Esophagus squamous epithelium (tissue), 4 donors: ENCODE measurements around the gene DSCAML1.

Experiments used
- CTCF ChIP-seq, 6 experiments: fragments of 450-650 bp in 4 of 6; fragments of 200-600 bp in 2 of 6; sonication (generic) in 2 of 6; IDR thresholded peaks; one replicate each; pipeline ENCODE4 v1.5.1; 2016 to 2019; ENCODE audit warnings: antibody characterized with exemption in 6 of 6, mild to moderate bottlenecking in 4 of 6, moderate library complexity in 4 of 6
- POLR2A ChIP-seq, 4 donors: fragments of 450-650 bp; IDR thresholded peaks; one replicate each; pipeline ENCODE4 v1.6.1; 2017; ENCODE audit warnings: antibody characterized with exemption in 4 of 4, mild to moderate bottlenecking in 4 of 4, moderate library complexity in 3 of 4

GRCh38 chr11:117511483-117511930 lies 285.5 kb downstream of the DSCAML1 start:
- TF ChIP-seq CTCF (IDR thresholded peaks at IDR 0.05) (no peak), POLR2A (IDR thresholded peaks at IDR 0.05) (no peak)
